Left ventricle myocardium inferior (tissue), 1 donor: ENCODE data around the gene SRP54. TPM values are rescaled to one million over a fixed set of nuclear protein-coding genes. Genes with fewer than 3 reads are reported as not detected.

Experiments used
- DNase-seq: peaks from one replicate; pipeline ENCODE4 v3.0.0-alpha.2; 2020
- H3K27ac ChIP-seq: fragments of 200-600 bp; replicated peaks from 2 replicates; pipeline ENCODE4 v1.8.0; 2021
- H3K27me3 ChIP-seq: fragments of 200-600 bp; 2 replicates; pipeline ENCODE4 v1.8.0; 2021; ENCODE audit warnings: low read depth
- H3K36me3 ChIP-seq: fragments of 200-600 bp; 2 replicates; pipeline ENCODE4 v1.8.0; 2021
- H3K4me1 ChIP-seq: fragments of 200-600 bp; 2 replicates; pipeline ENCODE4 v1.8.0; 2021
- H3K4me3 ChIP-seq: fragments of 200-600 bp; 2 replicates; pipeline ENCODE4 v1.8.0; 2021; ENCODE audit warnings: mild to moderate bottlenecking, moderate library complexity
- H3K9me3 ChIP-seq: fragments of 200-600 bp; replicated peaks from 2 replicates; pipeline ENCODE4 v1.8.0; 2021
- intact Hi-C: fragments of 100-400 bp; cut with micrococcal nuclease; formaldehyde crosslinking; loops from one replicate; pipeline ENCODE4 v1.11.0; 2022
- total RNA-seq: library from RNA; stranded (reverse); fragmentation: NEBNext Ultra II Directional; extraction: Animal tissue kit (Norgen Biotek cat#: 25700); gene quantifications from one replicate; pipeline ENCODE4 v1.2.1, GENCODE V29; 2021
- TF ChIP-seq, protein P1 (sequence below): fragments of 200-600 bp; IDR thresholded peaks from 2 replicates; pipeline ENCODE4 v1.8.0; 2021; ENCODE audit warnings: antibody characterized with exemption, mild to moderate bottlenecking, borderline replicate concordance
- donor health status: DM: no; HTN: yes; CAD: no; lungs with severe emphysema.

SRP54 gene
- total RNA-seq, 1 donor from 2014 or later = 28.5 TPM

DNA sequence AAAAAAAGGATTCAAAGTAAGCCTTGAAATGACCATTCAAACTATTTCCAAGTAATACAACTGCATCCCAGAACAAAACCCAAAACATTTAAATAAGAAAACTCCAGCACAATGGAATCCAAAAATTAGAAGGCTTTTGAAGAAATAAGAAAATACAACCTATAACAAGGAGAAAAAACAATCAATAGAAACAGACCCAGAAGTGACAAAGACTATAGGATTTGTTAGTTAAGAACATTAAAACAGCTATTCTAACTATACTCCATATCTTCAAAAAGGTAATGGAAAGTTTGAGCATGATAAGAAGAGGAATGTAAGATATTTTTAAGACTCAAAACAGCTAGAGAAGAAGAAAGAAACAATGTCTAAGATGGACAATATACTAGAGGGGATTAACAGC is 39.3 kb upstream of the SRP54 start:
- intact Hi-C loops = no loop called here
- no peak for DNase-seq
- H3K27ac ChIP-seq = no peak overlapping the region
- peaks cover 24% of the 10 kb centered on the region for H3K9me3 ChIP-seq
- no peaks in the 10 kb centered on the region for H3K4me1 ChIP-seq
- H3K27me3 ChIP-seq = no peaks in the 10 kb centered on the region
- H3K4me3 ChIP-seq = no peak overlapping the region
- peaks cover 23% of the 10 kb centered on the region for H3K36me3 ChIP-seq
- TF ChIP-seq, protein P1, sequence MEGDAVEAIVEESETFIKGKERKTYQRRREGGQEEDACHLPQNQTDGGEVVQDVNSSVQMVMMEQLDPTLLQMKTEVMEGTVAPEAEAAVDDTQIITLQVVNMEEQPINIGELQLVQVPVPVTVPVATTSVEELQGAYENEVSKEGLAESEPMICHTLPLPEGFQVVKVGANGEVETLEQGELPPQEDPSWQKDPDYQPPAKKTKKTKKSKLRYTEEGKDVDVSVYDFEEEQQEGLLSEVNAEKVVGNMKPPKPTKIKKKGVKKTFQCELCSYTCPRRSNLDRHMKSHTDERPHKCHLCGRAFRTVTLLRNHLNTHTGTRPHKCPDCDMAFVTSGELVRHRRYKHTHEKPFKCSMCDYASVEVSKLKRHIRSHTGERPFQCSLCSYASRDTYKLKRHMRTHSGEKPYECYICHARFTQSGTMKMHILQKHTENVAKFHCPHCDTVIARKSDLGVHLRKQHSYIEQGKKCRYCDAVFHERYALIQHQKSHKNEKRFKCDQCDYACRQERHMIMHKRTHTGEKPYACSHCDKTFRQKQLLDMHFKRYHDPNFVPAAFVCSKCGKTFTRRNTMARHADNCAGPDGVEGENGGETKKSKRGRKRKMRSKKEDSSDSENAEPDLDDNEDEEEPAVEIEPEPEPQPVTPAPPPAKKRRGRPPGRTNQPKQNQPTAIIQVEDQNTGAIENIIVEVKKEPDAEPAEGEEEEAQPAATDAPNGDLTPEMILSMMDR = no peak

DNA sequence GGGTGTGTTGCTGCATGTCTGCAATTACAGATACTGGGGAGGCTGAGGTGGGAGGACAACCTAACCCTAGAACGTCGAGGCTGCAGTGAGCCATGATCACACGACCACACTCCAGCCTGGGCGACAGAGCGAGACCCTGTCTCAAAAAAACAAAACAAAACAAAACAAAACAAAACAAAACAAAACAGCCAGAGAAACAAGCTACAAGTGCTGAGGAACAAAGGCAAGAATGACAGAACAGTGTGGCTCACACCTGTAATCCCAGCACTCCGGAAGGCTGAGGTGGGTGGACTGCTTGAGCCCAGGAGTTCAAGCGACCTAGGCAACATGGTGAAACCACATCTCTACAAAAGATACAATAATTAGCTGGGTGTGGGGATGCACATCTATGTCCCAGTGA is 38.0 kb upstream of the SRP54 start:
- H3K4me3 ChIP-seq = no peak overlapping the region
- no peaks in the 10 kb centered on the region for H3K4me1 ChIP-seq
- H3K27me3 ChIP-seq = no peaks in the 10 kb centered on the region
- H3K36me3 ChIP-seq = peaks cover 23% of the 10 kb centered on the region
- peaks cover 24% of the 10 kb centered on the region for H3K9me3 ChIP-seq
- H3K27ac ChIP-seq = no peak overlapping the region
- intact Hi-C loops = no loop called here
- DNase-seq = no peak
- TF ChIP-seq, protein P1 = no peak

DNA sequence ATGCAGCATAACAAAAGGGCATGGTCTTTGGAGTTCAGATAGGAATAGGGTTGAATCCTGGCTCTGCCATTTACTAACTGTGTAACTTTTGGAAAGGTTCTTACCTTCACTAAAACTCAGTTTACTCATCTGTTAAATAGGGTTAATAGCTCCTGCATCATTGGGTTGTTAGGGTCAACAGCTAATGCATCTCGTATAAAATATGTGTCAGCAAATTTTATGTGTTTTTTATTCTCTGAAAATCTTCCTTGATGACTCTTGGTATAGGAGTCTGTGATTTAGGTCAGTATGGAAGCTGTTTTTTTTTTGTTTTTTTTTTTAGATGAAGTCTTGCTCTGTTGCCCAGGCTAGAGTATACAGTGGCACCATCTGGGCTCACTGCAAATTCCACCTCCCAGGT is 36.1 kb upstream of the SRP54 start:
- Histone ChIP-seq H3K36me3 (peaks cover 23% of the 10 kb centered on the region), H3K9me3 (peaks cover 24% of the 10 kb centered on the region), H3K27ac (no peak overlapping the region), H3K4me1 (no peaks in the 10 kb centered on the region), H3K4me3 (no peak overlapping the region), H3K27me3 (no peaks in the 10 kb centered on the region)
- TF ChIP-seq, protein P1 = no peak
- intact Hi-C loops = no loop called here
- no peak for DNase-seq

DNA sequence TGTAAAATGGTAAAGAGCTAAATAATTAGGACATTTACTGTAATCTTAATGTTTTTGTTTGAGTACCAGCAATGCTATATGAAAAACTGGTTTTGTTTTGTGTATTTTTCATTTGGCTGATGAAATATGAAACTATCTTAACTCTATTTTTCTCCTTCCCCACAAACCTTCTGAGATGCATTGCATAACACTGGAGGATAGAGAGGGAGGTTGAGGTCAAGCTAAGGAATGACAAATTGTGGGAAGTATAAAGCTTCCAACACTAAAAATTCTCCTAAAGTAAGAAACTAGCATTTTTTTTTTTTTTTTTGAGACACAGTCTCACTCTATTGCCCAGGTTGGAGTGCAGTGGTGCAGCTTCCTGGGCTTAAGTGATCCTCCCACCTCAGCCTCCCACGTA is 31.5 kb upstream of the SRP54 start:
- TF ChIP-seq, protein P1 = no peak
- Histone ChIP-seq H3K9me3 (no peaks in the 10 kb centered on the region), H3K27ac (no peak overlapping the region), H3K4me3 (no peak overlapping the region), H3K27me3 (no peaks in the 10 kb centered on the region), H3K36me3 (peaks cover 33% of the 10 kb centered on the region), H3K4me1 (no peaks in the 10 kb centered on the region)
- DNase-seq = no peak
- intact Hi-C loops = no loop called here

DNA sequence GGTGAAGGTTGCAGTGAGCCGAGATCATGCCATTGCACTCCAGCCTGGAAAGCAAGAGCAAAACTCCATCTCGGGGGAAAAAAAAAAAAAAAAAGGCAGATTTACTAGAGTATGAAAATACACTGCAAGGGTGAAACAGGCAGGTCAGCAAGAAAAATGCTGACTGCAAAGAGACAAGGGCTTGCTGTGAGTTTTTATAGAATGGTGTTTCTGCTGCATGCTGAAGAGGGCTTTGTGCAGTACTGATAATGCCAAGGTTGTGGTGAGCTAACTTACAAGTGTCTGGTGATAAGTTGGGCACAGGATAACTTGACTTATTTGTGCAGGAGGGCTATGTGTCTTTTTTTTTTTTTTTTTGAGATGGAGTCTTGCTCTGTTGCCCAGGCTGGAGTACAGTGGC is 25.9 kb upstream of the SRP54 start:
- no peak for DNase-seq
- H3K4me3 ChIP-seq = no peak overlapping the region
- intact Hi-C loops = no loop called here
- TF ChIP-seq, protein P1 = no peak
- no peak overlapping the region for H3K27ac ChIP-seq
- no peaks in the 10 kb centered on the region for H3K9me3 ChIP-seq
- no peaks in the 10 kb centered on the region for H3K4me1 ChIP-seq
- H3K36me3 ChIP-seq = peaks cover 61% of the 10 kb centered on the region
- H3K27me3 ChIP-seq = no peaks in the 10 kb centered on the region
